Renal cortical epithelial cell (primary cell): ENCODE results near the gene PPID. TPM values are rescaled to one million over a fixed set of nuclear protein-coding genes. Genes with fewer than 3 reads are reported as not detected.
"Not testable (repeated sequence)": the region's sequence is repeated elsewhere in the genome, so short reads cannot be mapped to it uniquely, and the experiment has no call there.

ENCODE experiments used
- DNase-seq: peaks from one replicate; pipeline ENCODE4 v3.0.0-alpha.2; 2011; ENCODE audit warnings: low read depth
- total RNA-seq: library from RNA; depleted of rRNA; stranded (reverse); fragments of >200 nt; gene quantifications from 2 replicates; pipeline ENCODE4 v1.2.3, GENCODE V29; 2014

The PPID gene
- total RNA-seq, 1 donor from 2014 or later = 46.0 TPM

- peak; percentile 73 for DNase-seq
Measured at GRCh38 chr4:158729716-158730559, 6.7 kb upstream of the PPID start.

GRCh38 chr4:158728236-158728635, 5.0 kb upstream of the PPID start:
- no peak for DNase-seq

GRCh38 chr4:158726633-158727032, 3.4 kb upstream of the PPID start:
- DNase-seq = no peak

GRCh38 chr4:158724637-158725036, 1.4 kb upstream of the PPID start:
- DNase-seq = no peak

- peak; percentile 50 for DNase-seq
Measured at GRCh38 chr4:158722291-158722916, 792 bp downstream of the PPID start.

GRCh38 chr4:158721680-158722079, 1.5 kb downstream of the PPID start:
- DNase-seq = no peak

- no peak for DNase-seq
Measured at GRCh38 chr4:158715802-158716201, 7.4 kb downstream of the PPID start.

- no peak for DNase-seq
Measured at GRCh38 chr4:158714937-158715336, 8.3 kb downstream of the PPID start.

GRCh38 chr4:158712622-158713021, 10.6 kb downstream of the PPID start:
- not testable (repeated sequence) for DNase-seq

- DNase-seq = peak; percentile 19
Measured at GRCh38 chr4:158710814-158711213, 12.4 kb downstream of the PPID start.

GRCh38 chr4:158704274-158704673, 18.9 kb downstream of the PPID start:
- no peak for DNase-seq

GRCh38 chr4:158688813-158689212, 34.4 kb downstream of the PPID start:
- no peak for DNase-seq

- no peak for DNase-seq
Measured at GRCh38 chr4:158682066-158682465, 41.1 kb downstream of the PPID start.

GRCh38 chr4:158681629-158682028, 41.6 kb downstream of the PPID start:
- DNase-seq = no peak

GRCh38 chr4:158678767-158679166, 44.4 kb downstream of the PPID start:
- no peak for DNase-seq

GRCh38 chr4:158676076-158676475, 47.1 kb downstream of the PPID start:
- DNase-seq = no peak

- DNase-seq = no peak
Measured at GRCh38 chr4:158673633-158674032, 49.6 kb downstream of the PPID start.

GRCh38 chr4:158671915-158672806, 51.0 kb downstream of the PPID start, which contains the start of gene ETFDH:
ETFDH (plus strand) TSS chr4:158672296; CDS start chr4:158672457, 161 bp downstream.
- peak; percentile 98 for DNase-seq

- no peak for DNase-seq
Measured at GRCh38 chr4:158671665-158671914, 51.6 kb downstream of the PPID start, which contains the start of gene C4orf46. C4orf46 (minus strand) TSS chr4:158671887; CDS start chr4:158671801, 86 bp downstream.

GRCh38 chr4:158670975-158671664, 52.1 kb downstream of the PPID start:
- DNase-seq = peak; percentile 61

- DNase-seq = no peak
Measured at GRCh38 chr4:158669310-158669709, 53.9 kb downstream of the PPID start.
